HEK293 (cell line): ENCODE results near the gene FXYD4.

Experiments used
- BCL11B ChIP-seq: fragments of 450-650 bp; formaldehyde crosslinking; IDR thresholded peaks from 2 replicates; pipeline ENCODE4 v1.5.1; 2016; ENCODE audit warnings: low read depth, missing biosample characterization, missing genetic modification characterization
- CTCF ChIP-seq: fragments of 450-650 bp; formaldehyde crosslinking; IDR thresholded peaks from 2 replicates; pipeline ENCODE4 v1.5.1; 2016; ENCODE audit warnings: missing biosample characterization, missing genetic modification characterization
- GLI4 ChIP-seq: fragments of 450-650 bp; formaldehyde crosslinking; IDR thresholded peaks from 2 replicates; pipeline ENCODE4 v1.5.1; 2016; ENCODE audit warnings: missing biosample characterization, missing genetic modification characterization
- TCF7L2 ChIP-seq: IDR thresholded peaks from 2 replicates; pipeline ENCODE4 v1.6.1; 2011; ENCODE audit warnings: low read depth, mild to moderate bottlenecking, inconsistent platforms, low read length, moderate library complexity, borderline replicate concordance
- ZBTB17 ChIP-seq: fragments of 450-650 bp; formaldehyde crosslinking; IDR thresholded peaks from 2 replicates; pipeline ENCODE4 v1.5.1; 2016; ENCODE audit warnings: missing biosample characterization, missing genetic modification characterization
- ZBTB48 ChIP-seq: fragments of 450-650 bp; formaldehyde crosslinking; IDR thresholded peaks from 2 replicates; pipeline ENCODE4 v1.5.1; 2016; ENCODE audit warnings: missing biosample characterization, missing genetic modification characterization
- ZFP69B ChIP-seq: fragments of 450-650 bp; formaldehyde crosslinking; IDR thresholded peaks from 2 replicates; pipeline ENCODE4 v1.5.1; 2016; ENCODE audit warnings: missing biosample characterization, missing genetic modification characterization
- ZIC2 ChIP-seq: fragments of 450-650 bp; formaldehyde crosslinking; IDR thresholded peaks from 2 replicates; pipeline ENCODE4 v1.5.1; 2016; ENCODE audit warnings: missing biosample characterization, missing genetic modification characterization
- ZNF133 ChIP-seq: fragments of 450-650 bp; formaldehyde crosslinking; IDR thresholded peaks from 2 replicates; pipeline ENCODE4 v1.5.1; 2016; ENCODE audit warnings: missing biosample characterization, missing genetic modification characterization
- ZNF157 ChIP-seq: fragments of 450-650 bp; formaldehyde crosslinking; IDR thresholded peaks from 2 replicates; pipeline ENCODE4 v1.5.1; 2016; ENCODE audit warnings: missing biosample characterization, missing genetic modification characterization
- ZNF169 ChIP-seq: fragments of 450-650 bp; formaldehyde crosslinking; IDR thresholded peaks from 2 replicates; pipeline ENCODE4 v1.5.1; 2016; ENCODE audit warnings: missing biosample characterization, missing genetic modification characterization
- ZNF184 ChIP-seq: fragments of 450-650 bp; IDR thresholded peaks from 2 replicates; pipeline ENCODE4 v1.5.1; 2018; ENCODE audit warnings: missing biosample characterization, mild to moderate bottlenecking, missing genetic modification characterization
- ZNF221 ChIP-seq: fragments of 450-650 bp; formaldehyde crosslinking; IDR thresholded peaks from 2 replicates; pipeline ENCODE4 v1.5.1; 2017; ENCODE audit warnings: missing biosample characterization, missing genetic modification characterization, borderline replicate concordance
- ZNF23 ChIP-seq: fragments of 450-650 bp; formaldehyde crosslinking; IDR thresholded peaks from 2 replicates; pipeline ENCODE4 v1.5.1; 2016; ENCODE audit warnings: missing biosample characterization, missing genetic modification characterization, borderline replicate concordance
- ZNF239 ChIP-seq: fragments of 450-650 bp; formaldehyde crosslinking; IDR thresholded peaks from 2 replicates; pipeline ENCODE4 v1.5.1; 2016; ENCODE audit warnings: missing biosample characterization, missing genetic modification characterization
- ZNF274 ChIP-seq, 2 experiments: fragments of 200-500 bp in 1 of 2; fragments of 450-650 bp in 1 of 2; sonication (Bioruptor generic) in 1 of 2; formaldehyde crosslinking in 1 of 2; IDR thresholded peaks; 2 replicates each; pipeline versions ENCODE4 v1.5.1 to v1.6.1; 2014 to 2016; ENCODE audit warnings: borderline replicate concordance in 1 of 2, inconsistent platforms in 1 of 2, low read length in 1 of 2, missing biosample characterization in 1 of 2, missing genetic modification characterization in 1 of 2
- ZNF341 ChIP-seq: fragments of 450-650 bp; formaldehyde crosslinking; IDR thresholded peaks from 2 replicates; pipeline ENCODE4; 2016; ENCODE audit warnings: low read depth, missing biosample characterization, missing genetic modification characterization
- ZNF48 ChIP-seq: fragments of 450-650 bp; formaldehyde crosslinking; IDR thresholded peaks from 2 replicates; pipeline ENCODE4 v1.5.1; 2016; ENCODE audit warnings: missing biosample characterization, missing genetic modification characterization
- ZNF510 ChIP-seq: fragments of 450-650 bp; formaldehyde crosslinking; IDR thresholded peaks from 2 replicates; pipeline ENCODE4 v1.5.1; 2018; ENCODE audit warnings: mild to moderate bottlenecking, missing genetic modification characterization, missing biosample characterization; ENCODE audit not compliant: insufficient replicate concordance
- ZNF521 ChIP-seq: fragments of 450-650 bp; formaldehyde crosslinking; IDR thresholded peaks from 2 replicates; pipeline ENCODE4 v1.5.1; 2017; ENCODE audit warnings: missing biosample characterization, mild to moderate bottlenecking, missing genetic modification characterization
- ZNF530 ChIP-seq: fragments of 450-650 bp; formaldehyde crosslinking; IDR thresholded peaks from 2 replicates; pipeline ENCODE4 v1.5.1; 2016; ENCODE audit warnings: low read depth, missing biosample characterization, missing genetic modification characterization
- ZNF555 ChIP-seq: fragments of 450-650 bp; formaldehyde crosslinking; conservative IDR thresholded peaks from 2 replicates; pipeline ENCODE4 v1.5.1; 2017; ENCODE audit warnings: missing biosample characterization, mild to moderate bottlenecking, missing genetic modification characterization, inconsistent platforms
- ZNF610 ChIP-seq: fragments of 450-650 bp; formaldehyde crosslinking; IDR thresholded peaks from 2 replicates; pipeline ENCODE4 v1.5.1; 2016; ENCODE audit warnings: missing biosample characterization, missing genetic modification characterization, borderline replicate concordance
- ZNF654 ChIP-seq: fragments of 450-650 bp; formaldehyde crosslinking; IDR thresholded peaks from 2 replicates; pipeline ENCODE4 v1.5.1; 2016; ENCODE audit warnings: low read depth, missing biosample characterization, missing genetic modification characterization
- ZSCAN18 ChIP-seq: fragments of 450-650 bp; formaldehyde crosslinking; IDR thresholded peaks from 2 replicates; pipeline ENCODE4 v1.5.1; 2016; ENCODE audit warnings: missing biosample characterization, missing genetic modification characterization
- ZSCAN30 ChIP-seq: fragments of 450-650 bp; IDR thresholded peaks from 2 replicates; pipeline ENCODE4 v1.5.1; 2018; ENCODE audit warnings: missing biosample characterization, mild to moderate bottlenecking, missing genetic modification characterization, moderate library complexity
- ZSCAN5A ChIP-seq: fragments of 450-650 bp; formaldehyde crosslinking; IDR thresholded peaks from 2 replicates; pipeline ENCODE4 v1.5.1; 2016; ENCODE audit warnings: missing biosample characterization, missing genetic modification characterization
- TF ChIP-seq, protein P1 (sequence below): fragments of 450-650 bp; formaldehyde crosslinking; IDR thresholded peaks from 2 replicates; pipeline ENCODE4 v1.5.1; 2016; ENCODE audit warnings: missing biosample characterization, missing genetic modification characterization

FXYD4 gene

DNA sequence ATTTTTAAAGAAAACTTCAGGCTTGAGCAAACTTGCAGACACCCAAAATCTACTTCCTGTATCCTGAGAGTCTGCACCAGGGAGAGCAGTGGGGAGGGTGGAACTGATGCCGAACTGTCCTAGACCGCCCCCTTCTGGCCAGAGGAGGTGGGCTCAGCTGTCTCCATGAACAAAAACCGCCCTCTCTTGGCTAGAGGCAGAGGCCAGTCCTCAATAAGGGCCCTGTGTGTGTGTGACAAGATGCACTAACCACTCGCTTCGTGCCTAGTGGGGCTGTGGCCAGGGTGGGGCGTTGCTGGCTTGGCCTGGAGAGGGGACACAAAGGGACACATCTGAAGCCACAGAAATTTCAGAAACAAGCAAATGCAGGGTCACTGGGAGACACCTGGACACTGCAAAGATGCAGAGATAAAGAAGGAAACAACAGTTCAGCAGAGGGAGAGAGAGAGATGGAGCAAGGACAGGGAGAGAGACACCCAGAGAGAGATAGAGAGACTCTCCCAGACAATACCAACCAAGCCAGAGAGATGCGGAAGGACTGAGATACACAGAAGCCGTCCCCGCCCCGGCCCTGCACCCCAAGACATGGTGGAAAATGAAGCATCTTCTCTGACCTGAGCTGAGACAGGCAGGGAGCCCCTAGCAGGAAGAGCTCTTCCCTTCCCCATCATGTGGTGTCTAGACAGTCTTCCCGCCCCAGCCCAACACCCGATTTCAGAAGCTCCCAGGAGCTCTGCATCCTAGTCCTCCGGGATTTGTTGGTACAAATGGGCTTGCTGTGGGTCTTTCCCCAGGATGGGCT is 22.7 kb upstream of the FXYD4 start (continued):
- TF ChIP-seq ZNF510 (tag by site-specific recombination), result no peak
- TF ChIP-seq ZNF157 (tag by site-specific recombination), result no peak
- no peak for TF ChIP-seq ZSCAN5A
- no peak for TF ChIP-seq ZNF221 (tag by site-specific recombination)
- TF ChIP-seq ZNF239, result no peak
- no peak for TF ChIP-seq ZBTB17 (tag by site-specific recombination)
- TF ChIP-seq ZNF530, result no peak
- TF ChIP-seq ZNF341 (tag by site-specific recombination), result no peak
- TF ChIP-seq ZIC2 (tag by site-specific recombination), result no peak
- TF ChIP-seq ZNF48 (tag by site-specific recombination), result no peak
- no peak for TF ChIP-seq TCF7L2
- no peak for TF ChIP-seq GLI4
- TF ChIP-seq ZNF184 (tag by site-specific recombination), result 0 out of 2 replicates have a peak, but pooled peaks have one; percentile 27
- peak; percentile 93 for TF ChIP-seq ZNF654 (tag by site-specific recombination)
- TF ChIP-seq ZNF521 (tag by site-specific recombination), result no peak
- TF ChIP-seq ZNF23 (tag by site-specific recombination), result no peak
- 0 out of 2 replicates have a peak, but pooled peaks have one; percentile 59 for TF ChIP-seq ZSCAN30 (tag by site-specific recombination)
- TF ChIP-seq ZNF555 (tag by site-specific recombination), result no peak
- no peak for TF ChIP-seq ZNF133
- TF ChIP-seq, protein P1, sequence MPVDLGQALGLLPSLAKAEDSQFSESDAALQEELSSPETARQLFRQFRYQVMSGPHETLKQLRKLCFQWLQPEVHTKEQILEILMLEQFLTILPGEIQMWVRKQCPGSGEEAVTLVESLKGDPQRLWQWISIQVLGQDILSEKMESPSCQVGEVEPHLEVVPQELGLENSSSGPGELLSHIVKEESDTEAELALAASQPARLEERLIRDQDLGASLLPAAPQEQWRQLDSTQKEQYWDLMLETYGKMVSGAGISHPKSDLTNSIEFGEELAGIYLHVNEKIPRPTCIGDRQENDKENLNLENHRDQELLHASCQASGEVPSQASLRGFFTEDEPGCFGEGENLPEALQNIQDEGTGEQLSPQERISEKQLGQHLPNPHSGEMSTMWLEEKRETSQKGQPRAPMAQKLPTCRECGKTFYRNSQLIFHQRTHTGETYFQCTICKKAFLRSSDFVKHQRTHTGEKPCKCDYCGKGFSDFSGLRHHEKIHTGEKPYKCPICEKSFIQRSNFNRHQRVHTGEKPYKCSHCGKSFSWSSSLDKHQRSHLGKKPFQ (tag by site-specific recombination), result no peak
- peak; percentile 83 for TF ChIP-seq CTCF (tag by site-specific recombination)
- no peak for TF ChIP-seq ZNF274 (IDR thresholded peaks at IDR 0.05; ENCODE audit: low read length)
- TF ChIP-seq ZNF274 (tag by site-specific recombination; IDR thresholded peaks at IDR 0.05; ENCODE audit: borderline replicate concordance), result no peak
- TF ChIP-seq ZNF610, result no peak
- TF ChIP-seq ZNF169, result no peak
- TF ChIP-seq BCL11B (tag by site-specific recombination), result no peak
- TF ChIP-seq ZBTB48 (tag by site-specific recombination), result no peak
- no peak for TF ChIP-seq ZFP69B (tag by site-specific recombination)
- TF ChIP-seq ZSCAN18 (tag by site-specific recombination), result no peak
